WTC11 (cell line): ENCODE measurements around the gene TCEA2. TPM values are rescaled to one million over a fixed set of nuclear protein-coding genes. Genes with fewer than 3 reads are reported as not detected.
"Not testable (repeated sequence)": the region's sequence is repeated elsewhere in the genome, so short reads cannot be mapped to it uniquely, and the experiment has no call there.

Experiments
- ATAC-seq: fragments of 200-7000 bp; cut with Tn5 transposase; 2 replicates; pipeline ENCODE4 v1.10.0; 2021; ENCODE audit warnings: mild to moderate bottlenecking, moderate library complexity
- CTCF ChIA-PET: fragments of 300-600 bp; sonication (Branson Sonifier 250); formaldehyde crosslinking; loops from one replicate; lab custom pipeline; 2021; ENCODE audit warnings: antibody characterized with exemption; lab: Charles Lee
- POLR2A ChIA-PET: fragments of 350-600 bp; sonication (Branson Sonifier 250); formaldehyde crosslinking; loops from one replicate; lab custom pipeline; 2021; ENCODE audit warnings: antibody characterized with exemption; lab: Charles Lee
- DNase-seq: peaks from one replicate; pipeline ENCODE4 v3.0.0; 2021; ENCODE audit warnings: low spot score
- H3K27ac Mint-ChIP-seq: 2 replicates; pipeline ENCODE4 v1.8.0; 2021; ENCODE audit warnings: mixed read lengths
- H3K27me3 Mint-ChIP-seq: 2 replicates; pipeline ENCODE4 v1.8.0; 2021; ENCODE audit warnings: low read depth, mild to moderate bottlenecking, moderate library complexity, mixed read lengths
- H3K36me3 Mint-ChIP-seq: 2 replicates; pipeline ENCODE4 v1.8.0; 2021; ENCODE audit warnings: mixed read lengths
- H3K4me1 Mint-ChIP-seq: 2 replicates; pipeline ENCODE4 v1.8.0; 2022; ENCODE audit warnings: mixed read lengths
- H3K4me3 Mint-ChIP-seq: 2 replicates; pipeline ENCODE4 v1.8.0; 2021; ENCODE audit warnings: mild to moderate bottlenecking, moderate library complexity, mixed read lengths
- H3K9me3 Mint-ChIP-seq: 2 replicates; pipeline ENCODE4 v1.8.0; 2021; ENCODE audit warnings: mixed read lengths
- ATF1 ChIP-seq: sonication (generic); formaldehyde crosslinking; IDR thresholded peaks from 2 replicates; pipeline ENCODE4 v1.8.1; 2023; ENCODE audit warnings: mild to moderate bottlenecking, moderate library complexity, missing genetic modification reagents
- FOXK1 ChIP-seq: sonication (generic); formaldehyde crosslinking; IDR thresholded peaks from 2 replicates; pipeline ENCODE4 v1.8.0; 2022; ENCODE audit warnings: mild to moderate bottlenecking, moderate library complexity, missing genetic modification reagents
- HMGA2 ChIP-seq: fragments of 250-450 bp; sonication (Bioruptor Pico); IDR thresholded peaks from 2 replicates; pipeline ENCODE4 v1.4.0; 2021; ENCODE audit warnings: mild to moderate bottlenecking, moderate library complexity
- IRF2 ChIP-seq: sonication (generic); formaldehyde crosslinking; IDR thresholded peaks from 2 replicates; pipeline ENCODE4 v1.8.0; 2022; ENCODE audit warnings: low read depth, missing genetic modification reagents, borderline replicate concordance
- NFYB ChIP-seq: sonication (generic); formaldehyde crosslinking; conservative IDR thresholded peaks from 2 replicates; pipeline ENCODE4 v1.8.0; 2022; ENCODE audit warnings: low read depth, missing genetic modification reagents
- NR2C2 ChIP-seq: sonication (generic); formaldehyde crosslinking; IDR thresholded peaks from 2 replicates; pipeline ENCODE4 v1.8.0; 2022; ENCODE audit warnings: mild to moderate bottlenecking, missing genetic modification reagents
- OVOL2 ChIP-seq: fragments of 250-450 bp; sonication (Bioruptor Pico); IDR thresholded peaks from 2 replicates; pipeline ENCODE4 v1.9.0; 2021; ENCODE audit warnings: mild to moderate bottlenecking, borderline replicate concordance
- SMAD3 ChIP-seq: sonication (generic); formaldehyde crosslinking; IDR thresholded peaks from 2 replicates; pipeline ENCODE4 v1.8.0; 2022; ENCODE audit warnings: missing genetic modification reagents, mild to moderate bottlenecking, borderline replicate concordance
- SOX15 ChIP-seq: fragments of 250-450 bp; sonication (Bioruptor Pico); IDR thresholded peaks from 2 replicates; pipeline ENCODE4 v1.9.0; 2021; ENCODE audit warnings: mild to moderate bottlenecking
- ZBTB21 ChIP-seq: sonication (generic); formaldehyde crosslinking; IDR thresholded peaks from 2 replicates; pipeline ENCODE4 v1.8.1; 2023; ENCODE audit warnings: mild to moderate bottlenecking, missing genetic modification reagents, borderline replicate concordance
- ZNF219 ChIP-seq: sonication (generic); formaldehyde crosslinking; IDR thresholded peaks from 2 replicates; pipeline ENCODE4 v1.8.0; 2023; ENCODE audit warnings: missing genetic modification reagents, mild to moderate bottlenecking, borderline replicate concordance
- ZNF317 ChIP-seq: sonication (generic); formaldehyde crosslinking; IDR thresholded peaks from 2 replicates; pipeline ENCODE4 v1.8.1; 2023; ENCODE audit warnings: low read depth, mild to moderate bottlenecking, moderate library complexity, missing genetic modification reagents, borderline replicate concordance
- ZNF423 ChIP-seq: fragments of 250-450 bp; sonication (Bioruptor Pico); IDR thresholded peaks from 2 replicates; pipeline ENCODE4 v2.1.2; 2022; ENCODE audit warnings: mild to moderate bottlenecking, moderate library complexity
- total RNA-seq: library from RNA; stranded (reverse); gene quantifications from 3 replicates; pipeline ENCODE4 v1.2.3, GENCODE V29; 2021
- TF ChIP-seq, protein P1 (sequence below): sonication (generic); formaldehyde crosslinking; conservative IDR thresholded peaks from 2 replicates; pipeline ENCODE4 v1.8.1; 2022; ENCODE audit warnings: mild to moderate bottlenecking, missing genetic modification reagents
- TF ChIP-seq, protein P2 (sequence below): fragments of 250-450 bp; sonication (Bioruptor Pico); IDR thresholded peaks from 2 replicates; pipeline ENCODE4 v1.9.0; 2021; ENCODE audit warnings: mild to moderate bottlenecking
- TF ChIP-seq, protein P3 (sequence below): sonication (generic); formaldehyde crosslinking; IDR thresholded peaks from 2 replicates; pipeline ENCODE4 v1.8.1; 2023; ENCODE audit warnings: mild to moderate bottlenecking, missing genetic modification reagents, borderline replicate concordance
- TF ChIP-seq, protein P4 (sequence below): sonication (generic); formaldehyde crosslinking; IDR thresholded peaks from 2 replicates; pipeline ENCODE4 v1.8.1; 2023; ENCODE audit warnings: mild to moderate bottlenecking, missing genetic modification reagents, moderate library complexity

The TCEA2 gene
- total RNA-seq, 1 experiment from 2014 or later = 55.8 TPM

DNA sequence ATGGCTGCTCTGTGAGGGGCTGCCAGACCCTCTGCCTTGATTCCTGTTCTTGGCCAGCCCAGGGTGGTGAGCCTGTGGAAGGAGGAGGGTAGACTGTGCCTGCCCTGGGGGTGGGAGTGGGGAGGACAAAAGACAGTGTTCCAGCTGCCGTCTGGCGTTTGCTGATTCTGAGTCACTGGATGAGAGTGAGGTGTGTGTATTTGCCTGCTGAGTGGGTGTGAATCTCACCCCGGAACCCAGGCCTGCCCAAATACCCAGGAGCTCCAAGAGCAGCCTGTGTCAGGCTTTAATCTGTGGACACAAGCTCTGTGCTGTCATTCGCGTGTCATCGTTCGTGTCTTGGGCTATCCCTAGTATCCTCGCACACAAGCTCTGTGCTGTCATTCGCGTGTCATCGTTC is 23.8 kb downstream of the TCEA2 start:
- no peaks in the 10 kb centered on the region for H3K36me3 Mint-ChIP-seq
- no peak for ATAC-seq
- 0 out of 2 replicates have a peak, but pooled peaks cover 3% of the 10 kb centered on the region for H3K9me3 Mint-ChIP-seq
- POLR2A ChIA-PET = no interaction called here
- TF ChIP-seq NFYB (CRISPR knock-in tag) (no peak), SMAD3 (CRISPR knock-in tag) (no peak), HMGA2 (CRISPR knock-in tag) (no peak), NR2C2 (CRISPR knock-in tag) (no peak), FOXK1 (CRISPR knock-in tag) (no peak), ZNF423 (CRISPR knock-in tag) (no peak), ZNF317 (CRISPR knock-in tag) (no peak), SOX15 (CRISPR knock-in tag) (no peak), ATF1 (CRISPR knock-in tag) (no peak), ZNF219 (CRISPR knock-in tag) (no peak), IRF2 (CRISPR knock-in tag) (no peak), OVOL2 (CRISPR knock-in tag) (no peak), ZBTB21 (no peak)
- TF ChIP-seq, protein P1, sequence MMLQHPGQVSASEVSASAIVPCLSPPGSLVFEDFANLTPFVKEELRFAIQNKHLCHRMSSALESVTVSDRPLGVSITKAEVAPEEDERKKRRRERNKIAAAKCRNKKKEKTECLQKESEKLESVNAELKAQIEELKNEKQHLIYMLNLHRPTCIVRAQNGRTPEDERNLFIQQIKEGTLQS (CRISPR knock-in tag) = no peak
- TF ChIP-seq, protein P2, sequence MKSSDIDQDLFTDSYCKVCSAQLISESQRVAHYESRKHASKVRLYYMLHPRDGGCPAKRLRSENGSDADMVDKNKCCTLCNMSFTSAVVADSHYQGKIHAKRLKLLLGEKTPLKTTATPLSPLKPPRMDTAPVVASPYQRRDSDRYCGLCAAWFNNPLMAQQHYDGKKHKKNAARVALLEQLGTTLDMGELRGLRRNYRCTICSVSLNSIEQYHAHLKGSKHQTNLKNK (CRISPR knock-in tag) = no peak
- TF ChIP-seq, protein P3, sequence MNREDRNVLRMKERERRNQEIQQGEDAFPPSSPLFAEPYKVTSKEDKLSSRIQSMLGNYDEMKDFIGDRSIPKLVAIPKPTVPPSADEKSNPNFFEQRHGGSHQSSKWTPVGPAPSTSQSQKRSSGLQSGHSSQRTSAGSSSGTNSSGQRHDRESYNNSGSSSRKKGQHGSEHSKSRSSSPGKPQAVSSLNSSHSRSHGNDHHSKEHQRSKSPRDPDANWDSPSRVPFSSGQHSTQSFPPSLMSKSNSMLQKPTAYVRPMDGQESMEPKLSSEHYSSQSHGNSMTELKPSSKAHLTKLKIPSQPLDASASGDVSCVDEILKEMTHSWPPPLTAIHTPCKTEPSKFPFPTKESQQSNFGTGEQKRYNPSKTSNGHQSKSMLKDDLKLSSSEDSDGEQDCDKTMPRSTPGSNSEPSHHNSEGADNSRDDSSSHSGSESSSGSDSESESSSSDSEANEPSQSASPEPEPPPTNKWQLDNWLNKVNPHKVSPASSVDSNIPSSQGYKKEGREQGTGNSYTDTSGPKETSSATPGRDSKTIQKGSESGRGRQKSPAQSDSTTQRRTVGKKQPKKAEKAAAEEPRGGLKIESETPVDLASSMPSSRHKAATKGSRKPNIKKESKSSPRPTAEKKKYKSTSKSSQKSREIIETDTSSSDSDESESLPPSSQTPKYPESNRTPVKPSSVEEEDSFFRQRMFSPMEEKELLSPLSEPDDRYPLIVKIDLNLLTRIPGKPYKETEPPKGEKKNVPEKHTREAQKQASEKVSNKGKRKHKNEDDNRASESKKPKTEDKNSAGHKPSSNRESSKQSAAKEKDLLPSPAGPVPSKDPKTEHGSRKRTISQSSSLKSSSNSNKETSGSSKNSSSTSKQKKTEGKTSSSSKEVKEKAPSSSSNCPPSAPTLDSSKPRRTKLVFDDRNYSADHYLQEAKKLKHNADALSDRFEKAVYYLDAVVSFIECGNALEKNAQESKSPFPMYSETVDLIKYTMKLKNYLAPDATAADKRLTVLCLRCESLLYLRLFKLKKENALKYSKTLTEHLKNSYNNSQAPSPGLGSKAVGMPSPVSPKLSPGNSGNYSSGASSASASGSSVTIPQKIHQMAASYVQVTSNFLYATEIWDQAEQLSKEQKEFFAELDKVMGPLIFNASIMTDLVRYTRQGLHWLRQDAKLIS (CRISPR knock-in tag) = no peak
- TF ChIP-seq, protein P4, sequence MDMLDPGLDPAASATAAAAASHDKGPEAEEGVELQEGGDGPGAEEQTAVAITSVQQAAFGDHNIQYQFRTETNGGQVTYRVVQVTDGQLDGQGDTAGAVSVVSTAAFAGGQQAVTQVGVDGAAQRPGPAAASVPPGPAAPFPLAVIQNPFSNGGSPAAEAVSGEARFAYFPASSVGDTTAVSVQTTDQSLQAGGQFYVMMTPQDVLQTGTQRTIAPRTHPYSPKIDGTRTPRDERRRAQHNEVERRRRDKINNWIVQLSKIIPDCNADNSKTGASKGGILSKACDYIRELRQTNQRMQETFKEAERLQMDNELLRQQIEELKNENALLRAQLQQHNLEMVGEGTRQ (CRISPR knock-in tag) = no peak
- H3K27ac Mint-ChIP-seq = no peak overlapping the region
- H3K27me3 Mint-ChIP-seq = peaks cover 43% of the 10 kb centered on the region
- peaks cover 17% of the 10 kb centered on the region for H3K4me1 Mint-ChIP-seq
- no peak for DNase-seq
- CTCF ChIA-PET = interaction anchor here (2.3 to 5.6 kb wide), 2 partner anchors 14 to 34 kb away, joined by 8 to 77 read pairs; no protein-coding TSS in a partner anchor
- H3K4me3 Mint-ChIP-seq = no peak overlapping the region

DNA sequence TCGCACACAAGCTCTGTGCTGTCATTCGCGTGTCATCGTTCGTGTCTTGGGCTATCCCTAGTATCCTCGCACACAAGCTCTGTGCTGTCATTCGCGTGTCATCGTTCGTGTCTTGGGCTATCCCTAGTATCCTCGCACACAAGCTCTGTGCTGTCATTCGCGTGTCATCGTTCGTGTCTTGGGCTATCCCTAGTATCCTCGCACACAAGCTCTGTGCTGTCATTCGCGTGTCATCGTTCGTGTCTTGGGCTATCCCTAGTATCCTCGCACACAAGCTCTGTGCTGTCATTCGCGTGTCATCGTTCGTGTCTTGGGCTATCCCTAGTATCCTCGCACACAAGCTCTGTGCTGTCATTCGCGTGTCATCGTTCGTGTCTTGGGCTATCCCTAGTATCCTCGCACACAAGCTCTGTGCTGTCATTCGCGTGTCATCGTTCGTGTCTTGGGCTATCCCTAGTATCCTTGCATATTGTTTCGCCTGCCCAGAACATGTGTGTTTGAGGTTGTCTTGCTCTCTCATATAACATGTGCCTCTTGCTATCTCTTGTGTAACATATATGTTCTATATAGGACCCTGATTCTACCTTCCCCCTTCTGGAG is 24.3 kb downstream of the TCEA2 start:
- H3K4me3 Mint-ChIP-seq, DNase-seq, POLR2A ChIA-PET, ATAC-seq, H3K27ac Mint-ChIP-seq, H3K9me3 Mint-ChIP-seq, H3K36me3 Mint-ChIP-seq: not testable (repeated sequence)
- CTCF ChIA-PET = interaction anchor here (2.3 to 5.6 kb wide), 2 partner anchors 13 to 33 kb away, joined by 8 to 77 read pairs; no protein-coding TSS in a partner anchor
- peaks cover 41% of the 10 kb centered on the region for H3K27me3 Mint-ChIP-seq
- H3K4me1 Mint-ChIP-seq = peaks cover 15% of the 10 kb centered on the region

DNA sequence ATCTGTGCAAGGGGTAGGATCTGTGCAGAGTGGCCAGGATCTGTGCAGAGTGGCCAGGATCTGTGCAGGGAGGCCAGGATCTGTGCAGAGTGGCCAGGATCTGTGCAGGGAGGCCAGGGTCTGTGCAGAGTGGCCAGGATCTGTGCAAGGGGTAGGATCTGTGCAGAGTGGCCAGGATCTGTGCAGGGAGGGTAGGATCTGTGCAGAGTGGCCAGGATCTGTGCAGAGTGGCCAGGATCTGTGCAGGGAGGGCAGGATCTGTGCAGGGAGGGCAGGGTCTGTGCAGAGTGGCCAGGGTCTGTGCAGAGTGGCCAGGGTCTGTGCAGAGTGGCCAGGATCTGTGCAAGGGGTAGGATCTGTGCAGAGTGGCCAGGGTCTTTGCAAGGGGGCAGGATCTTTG is 25.6 kb downstream of the TCEA2 start:
- H3K9me3 Mint-ChIP-seq, ATAC-seq, POLR2A ChIA-PET, DNase-seq, H3K36me3 Mint-ChIP-seq, H3K27ac Mint-ChIP-seq, H3K4me3 Mint-ChIP-seq, CTCF ChIA-PET: not testable (repeated sequence)
- H3K27me3 Mint-ChIP-seq = peaks cover 34% of the 10 kb centered on the region
- peaks cover 11% of the 10 kb centered on the region for H3K4me1 Mint-ChIP-seq
